Mammary epithelial cell (primary cell): ENCODE data around the gene RPL27A.

Experiments
- EZH2 ChIP-seq: IDR thresholded peaks from 2 replicates; pipeline ENCODE4 v1.6.1; 2012; ENCODE audit warnings: low read length, inconsistent platforms, borderline replicate concordance
- TF ChIP-seq, protein P1 (sequence below), 2 donors: IDR thresholded peaks in 1 of 2; conservative IDR thresholded peaks in 1 of 2; 2 replicates each; pipeline ENCODE4 v1.5.1; 2011 to 2012; ENCODE audit warnings: inconsistent platforms in 2 of 2, low read length in 2 of 2, mild to moderate bottlenecking in 2 of 2, control low read depth in 1 of 2, low read depth in 1 of 2; ENCODE audit not compliant: insufficient read depth in 1 of 2; ENCODE audit errors: extremely low read depth in 1 of 2

DNA sequence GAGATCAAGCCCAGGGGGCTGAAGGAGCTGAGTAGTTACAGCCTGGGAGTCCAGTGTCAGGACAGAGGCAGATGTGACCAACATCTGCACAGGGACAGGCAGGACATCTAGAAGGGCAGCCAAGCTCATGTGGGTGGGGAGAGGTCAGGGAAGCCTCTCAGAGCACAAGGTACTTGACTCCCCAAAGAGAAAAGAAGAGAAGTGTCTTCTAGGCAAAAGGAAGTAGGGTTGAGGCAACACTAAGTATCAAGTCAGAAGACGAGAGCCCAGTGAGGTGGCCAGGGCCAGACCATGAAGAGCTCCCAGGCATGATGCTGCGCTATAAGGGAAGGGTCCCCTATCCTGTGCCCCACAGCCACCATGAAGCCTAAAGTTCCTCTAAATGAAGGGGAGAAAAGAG, 21.5 kb downstream of the RPL27A start:
- TF ChIP-seq, protein P1, sequence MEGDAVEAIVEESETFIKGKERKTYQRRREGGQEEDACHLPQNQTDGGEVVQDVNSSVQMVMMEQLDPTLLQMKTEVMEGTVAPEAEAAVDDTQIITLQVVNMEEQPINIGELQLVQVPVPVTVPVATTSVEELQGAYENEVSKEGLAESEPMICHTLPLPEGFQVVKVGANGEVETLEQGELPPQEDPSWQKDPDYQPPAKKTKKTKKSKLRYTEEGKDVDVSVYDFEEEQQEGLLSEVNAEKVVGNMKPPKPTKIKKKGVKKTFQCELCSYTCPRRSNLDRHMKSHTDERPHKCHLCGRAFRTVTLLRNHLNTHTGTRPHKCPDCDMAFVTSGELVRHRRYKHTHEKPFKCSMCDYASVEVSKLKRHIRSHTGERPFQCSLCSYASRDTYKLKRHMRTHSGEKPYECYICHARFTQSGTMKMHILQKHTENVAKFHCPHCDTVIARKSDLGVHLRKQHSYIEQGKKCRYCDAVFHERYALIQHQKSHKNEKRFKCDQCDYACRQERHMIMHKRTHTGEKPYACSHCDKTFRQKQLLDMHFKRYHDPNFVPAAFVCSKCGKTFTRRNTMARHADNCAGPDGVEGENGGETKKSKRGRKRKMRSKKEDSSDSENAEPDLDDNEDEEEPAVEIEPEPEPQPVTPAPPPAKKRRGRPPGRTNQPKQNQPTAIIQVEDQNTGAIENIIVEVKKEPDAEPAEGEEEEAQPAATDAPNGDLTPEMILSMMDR (conservative IDR thresholded peaks at IDR 0.05 in 1 of 2, IDR thresholded peaks at IDR 0.05 in 1 of 2; ENCODE audit: extremely low read depth in 1 of 2, insufficient read depth in 1 of 2, low read depth in 1 of 2, low read length in 2 of 2): no peak
- no peak for TF ChIP-seq EZH2
